Trophoblast cell (in vitro differentiated cells and primary cell): ENCODE results near the gene ZBED5.

Source experiments
- DNase-seq, 2 donors: peaks; one replicate each; pipeline ENCODE4 v3.0.0-alpha.2; 2016
- H2AFZ ChIP-seq: 2 replicates; pipeline ENCODE4 v1.6.1; 2013; ENCODE audit warnings: low read length, moderate library complexity, mild to moderate bottlenecking; ENCODE audit not compliant: insufficient read depth, poor library complexity
- H2AK5ac ChIP-seq: 2 replicates; pipeline ENCODE4 v1.6.1; 2013; ENCODE audit warnings: mild to moderate bottlenecking, low read length
- H2BK120ac ChIP-seq: 2 replicates; pipeline ENCODE4 v1.6.1; 2013; ENCODE audit warnings: low read length, mild to moderate bottlenecking, moderate library complexity; ENCODE audit not compliant: insufficient read depth, poor library complexity
- H2BK12ac ChIP-seq: 2 replicates; pipeline ENCODE4 v1.6.1; 2013; ENCODE audit warnings: mild to moderate bottlenecking, low read length, moderate library complexity
- H2BK5ac ChIP-seq: 2 replicates; pipeline ENCODE4 v1.6.1; 2013; ENCODE audit warnings: low read length, low read depth, moderate library complexity, mild to moderate bottlenecking; ENCODE audit not compliant: poor library complexity
- H3K14ac ChIP-seq: 2 replicates; pipeline ENCODE4 v1.6.1; 2013; ENCODE audit warnings: mild to moderate bottlenecking, low read length
- H3K18ac ChIP-seq: 2 replicates; pipeline ENCODE4 v1.6.1; 2013; ENCODE audit warnings: mild to moderate bottlenecking, low read length
- H3K23ac ChIP-seq: 2 replicates; pipeline ENCODE4 v1.6.1; 2013; ENCODE audit warnings: low read length
- H3K27ac ChIP-seq: 2 replicates; pipeline ENCODE4 v1.5.1; 2013; ENCODE audit warnings: low read depth, mild to moderate bottlenecking, inconsistent platforms, low read length, moderate library complexity
- H3K27me3 ChIP-seq: 2 replicates; pipeline ENCODE4 v1.6.1; 2013; ENCODE audit warnings: inconsistent platforms, mild to moderate bottlenecking, low read length, moderate library complexity; ENCODE audit not compliant: insufficient read depth
- H3K36me3 ChIP-seq, 2 experiments: 1 replicate in 1 of 2; 2 replicates in 1 of 2; pipeline ENCODE4 v1.6.1; 2013; ENCODE audit warnings: low read length in 2 of 2, mild to moderate bottlenecking in 2 of 2, moderate library complexity in 1 of 2; ENCODE audit not compliant: insufficient read depth in 2 of 2, control insufficient read depth in 1 of 2
- H3K4ac ChIP-seq: 2 replicates; pipeline ENCODE4 v1.6.1; 2013; ENCODE audit warnings: low read depth, mild to moderate bottlenecking, low read length, moderate library complexity
- H3K4me1 ChIP-seq, 2 experiments: 1 replicate in 1 of 2; 2 replicates in 1 of 2; pipeline ENCODE4 v1.6.1; 2013; ENCODE audit warnings: low read length in 2 of 2, mild to moderate bottlenecking in 2 of 2, moderate library complexity in 1 of 2; ENCODE audit not compliant: insufficient read depth in 2 of 2, control insufficient read depth in 1 of 2
- H3K4me2 ChIP-seq: 2 replicates; pipeline ENCODE4 v1.6.1; 2013; ENCODE audit warnings: inconsistent platforms, mild to moderate bottlenecking, low read length, moderate library complexity
- H3K4me3 ChIP-seq: 2 replicates; pipeline ENCODE4 v1.5.1; 2013; ENCODE audit warnings: mild to moderate bottlenecking, low read depth, low read length, inconsistent platforms
- H3K79me1 ChIP-seq: one replicate; pipeline ENCODE4 v1.6.1; 2013; ENCODE audit warnings: low read length
- H3K79me2 ChIP-seq: 2 replicates; pipeline ENCODE4 v1.6.1; 2013; ENCODE audit warnings: low read length, mild to moderate bottlenecking; ENCODE audit not compliant: control insufficient read depth, insufficient read depth, poor library complexity
- H3K9ac ChIP-seq: 2 replicates; pipeline ENCODE4 v1.6.1; 2013; ENCODE audit warnings: mild to moderate bottlenecking, low read length
- H3K9me3 ChIP-seq: 2 replicates; pipeline ENCODE4 v1.6.1; 2013; ENCODE audit warnings: low read depth, mild to moderate bottlenecking, control low read depth, inconsistent platforms, low read length; ENCODE audit not compliant: insufficient read depth
- H4K12ac ChIP-seq: 2 replicates; pipeline ENCODE4 v1.6.1; 2013; ENCODE audit warnings: low read depth, mild to moderate bottlenecking, low read length, moderate library complexity
- H4K8ac ChIP-seq: 2 replicates; pipeline ENCODE4 v1.6.1; 2013; ENCODE audit warnings: low read depth, mild to moderate bottlenecking, low read length, moderate library complexity
- H4K91ac ChIP-seq: one replicate; pipeline ENCODE4 v1.6.1; 2013; ENCODE audit warnings: low read depth, mild to moderate bottlenecking, low read length, moderate library complexity
- WGBS: extraction: QIAGEN DNeasy Blood & Tissue Kit; methylation state at CpG from one replicate; pipeline ENCODE4 v1.1.7; 2013; ENCODE audit warnings: missing lambda C conversion rate; ENCODE audit not compliant: insufficient read length, insufficient coverage; ENCODE audit errors: extremely low coverage; 5-methylcytosine and 5-hydroxymethylcytosine counted together

ZBED5 gene

DNA sequence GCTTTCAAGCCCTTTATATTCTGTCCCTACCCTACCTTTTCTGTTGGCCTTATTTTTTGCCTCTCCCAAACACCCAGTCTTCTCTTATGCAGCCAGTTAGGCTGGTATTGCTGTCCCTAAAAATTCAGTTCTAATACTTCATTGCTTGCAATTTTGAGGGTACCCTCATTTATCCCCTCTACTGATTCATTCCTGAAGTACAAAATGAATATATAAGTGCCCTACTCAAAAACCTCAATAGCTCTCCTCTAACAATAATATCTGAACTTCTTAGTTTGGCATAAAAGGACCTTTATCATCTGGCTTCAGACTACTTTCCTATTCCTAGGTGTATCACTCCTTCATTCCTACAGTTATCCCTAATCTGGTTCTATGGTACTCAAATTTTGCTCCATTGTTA lies 43.9 kb downstream of the ZBED5 start:
- H3K9me3 ChIP-seq, result no peaks in the 10 kb centered on the region
- H4K91ac ChIP-seq, result no peak overlapping the region
- no peak overlapping the region for H4K12ac ChIP-seq
- H3K4me3 ChIP-seq, result no peak overlapping the region
- H2BK5ac ChIP-seq, result no peak overlapping the region
- no peak overlapping the region for H3K14ac ChIP-seq
- H2AK5ac ChIP-seq, result no peak overlapping the region
- no peak for DNase-seq
- H3K27me3 ChIP-seq, result no peaks in the 10 kb centered on the region
- H4K8ac ChIP-seq, result no peak overlapping the region
- H3K18ac ChIP-seq, result no peak overlapping the region
- no peaks in the 10 kb centered on the region for H3K36me3 ChIP-seq
- no peak overlapping the region for H2BK12ac ChIP-seq
- no peak overlapping the region for H3K4me2 ChIP-seq
- no peak overlapping the region for H3K27ac ChIP-seq
- H3K4me1 ChIP-seq, result no peaks in the 10 kb centered on the region
- H3K4ac ChIP-seq, result no peak overlapping the region
- H2BK120ac ChIP-seq, result no peak overlapping the region
- no peak overlapping the region for H3K23ac ChIP-seq
- H3K9ac ChIP-seq, result no peak overlapping the region
- peaks cover 5% of the 10 kb centered on the region for H3K79me1 ChIP-seq
- peaks cover 4% of the 10 kb centered on the region for H3K79me2 ChIP-seq
- no peak overlapping the region for H2AFZ ChIP-seq

GRCh38 chr11:10809373-10810160 lies 48.3 kb downstream of the ZBED5 start:
- Histone ChIP-seq H3K4me3 (peak overlapping the region; percentile 72), H2AFZ (peak overlapping the region; percentile 27), H4K12ac (peak overlapping the region; percentile 83), H3K4me1 (peaks cover 0 to 3% of the 10 kb centered on the region in 2 experiments), H3K27me3 (peaks cover 4% of the 10 kb centered on the region), H3K14ac (peak overlapping the region; percentile 90), H2BK5ac (peak overlapping the region; percentile 71), H2BK12ac (no peak overlapping the region), H3K23ac (no peak overlapping the region), H3K4ac (peak overlapping the region; percentile 59), H3K79me2 (peaks cover 22% of the 10 kb centered on the region), H3K4me2 (peak overlapping the region; percentile 67), H3K9me3 (peaks cover 2% of the 10 kb centered on the region), H2BK120ac (peak overlapping the region; percentile 85), H3K79me1 (peaks cover 16% of the 10 kb centered on the region), H3K18ac (peak overlapping the region; percentile 66), H2AK5ac (peak overlapping the region; percentile 51), H4K91ac (peak overlapping the region; percentile 90), H3K36me3 (peaks cover 15 to 20% of the 10 kb centered on the region in 2 experiments), H3K27ac (peak overlapping the region; percentile 93), H4K8ac (peak overlapping the region; percentile 92), H3K9ac (peak overlapping the region; percentile 87)
- WGBS, result no CpG with 5 or more reads among the region's 29 CpGs
- peak; percentile 41 to 66 for DNase-seq

DNA sequence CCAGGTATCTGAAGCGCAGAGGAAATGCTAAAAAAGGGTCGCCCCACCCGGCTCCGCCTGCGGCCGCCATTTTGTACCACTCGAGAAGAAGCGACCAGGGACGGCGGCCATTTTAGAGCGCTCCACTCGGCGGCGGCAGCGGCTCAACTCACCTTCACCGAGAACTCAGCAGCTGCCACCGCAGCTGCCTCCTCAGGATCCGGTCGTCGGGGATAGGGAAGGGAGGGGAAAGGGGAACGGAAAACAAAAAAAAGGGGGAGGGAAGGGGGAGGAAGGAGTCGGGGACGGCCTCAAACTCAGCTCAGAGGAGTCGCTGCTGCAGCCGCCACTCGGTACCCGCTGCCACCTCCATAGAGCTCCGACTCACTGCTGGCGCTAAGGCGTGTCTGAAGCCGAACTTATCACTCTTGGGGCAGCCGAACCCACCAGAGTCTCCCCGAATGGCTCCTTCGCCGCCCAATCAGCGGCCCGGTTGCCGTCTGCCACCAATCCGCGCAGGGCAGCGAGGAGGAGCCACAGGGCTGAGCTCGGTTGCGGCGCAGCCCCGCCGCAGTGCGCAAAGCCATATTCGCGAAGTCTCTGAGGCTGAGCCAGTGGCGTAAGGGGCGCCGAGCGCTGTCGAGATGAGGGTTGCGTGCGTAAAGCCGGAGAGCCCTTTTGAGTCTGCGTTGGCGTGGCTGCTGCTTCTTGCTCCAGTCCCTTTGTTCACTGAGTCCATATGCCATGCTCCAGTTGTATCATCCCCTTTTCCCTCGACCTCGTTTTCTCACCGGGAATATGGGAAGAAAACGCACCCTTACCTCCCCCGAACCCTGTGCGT lies 49.1 kb downstream of the ZBED5 start, which contains the start of gene EIF4G2:
Gene EIF4G2, minus strand, starts transcription at position 374 of the 820 bp plus-strand sequence.
- H2BK5ac ChIP-seq, result peak within 1 kb of the TSS; percentile 84
- H3K36me3 ChIP-seq, result peaks cover 17 to 25% of the 10 kb centered on the region in 2 experiments
- peak within 1 kb of the TSS; percentile 67 for H3K4me2 ChIP-seq
- peak within 1 kb of the TSS; percentile 97 for H2AK5ac ChIP-seq
- H3K79me1 ChIP-seq, result peaks cover 16% of the 10 kb centered on the region
- H2BK120ac ChIP-seq, result peak within 1 kb of the TSS; percentile 89
- H4K91ac ChIP-seq, result peak within 1 kb of the TSS; percentile 100
- H3K4me1 ChIP-seq, result peaks cover 0 to 3% of the 10 kb centered on the region in 2 experiments
- peaks cover 2% of the 10 kb centered on the region for H3K9me3 ChIP-seq
- H3K4ac ChIP-seq, result peak within 1 kb of the TSS; percentile 97
- H2BK12ac ChIP-seq, result peak within 1 kb of the TSS; percentile 67
- H3K14ac ChIP-seq, result peak within 1 kb of the TSS; percentile 99
- peak within 1 kb of the TSS; percentile 93 for H3K27ac ChIP-seq
- H4K8ac ChIP-seq, result peak within 1 kb of the TSS; percentile 95
- H3K4me3 ChIP-seq, result peak within 1 kb of the TSS; percentile 100
- H3K18ac ChIP-seq, result peak within 1 kb of the TSS; percentile 92
- H3K23ac ChIP-seq, result peak within 1 kb of the TSS; percentile 71
- H3K79me2 ChIP-seq, result peaks cover 22% of the 10 kb centered on the region
- peak; percentile 99 for DNase-seq
- WGBS, result no CpG with 5 or more reads among the region's 65 CpGs
- H3K9ac ChIP-seq, result peak within 1 kb of the TSS; percentile 100
- peaks cover 4% of the 10 kb centered on the region for H3K27me3 ChIP-seq
- peak within 1 kb of the TSS; percentile 46 for H2AFZ ChIP-seq
- H4K12ac ChIP-seq, result peak within 1 kb of the TSS; percentile 92

- Histone ChIP-seq H2BK12ac (peak overlapping the region; percentile 67), H3K4me2 (peak overlapping the region; percentile 61), H3K9me3 (peaks cover 2% of the 10 kb centered on the region), H3K79me1 (peaks cover 16% of the 10 kb centered on the region), H2BK120ac (peak overlapping the region; percentile 89), H4K8ac (peak overlapping the region; percentile 95), H3K4me1 (peaks cover 0 to 3% of the 10 kb centered on the region in 2 experiments), H4K12ac (peak overlapping the region; percentile 92), H3K23ac (peak overlapping the region; percentile 71), H3K27me3 (peaks cover 4% of the 10 kb centered on the region), H2AK5ac (peak overlapping the region; percentile 97), H3K18ac (peak overlapping the region; percentile 92), H3K27ac (peak overlapping the region; percentile 91), H4K91ac (peak overlapping the region; percentile 100), H3K9ac (peak overlapping the region; percentile 100), H3K4ac (peak overlapping the region; percentile 97), H3K79me2 (peaks cover 22% of the 10 kb centered on the region), H2AFZ (peak overlapping the region; percentile 46), H2BK5ac (peak overlapping the region; percentile 84), H3K4me3 (peak overlapping the region; percentile 100), H3K14ac (peak overlapping the region; percentile 99), H3K36me3 (peaks cover 17 to 30% of the 10 kb centered on the region in 2 experiments)
- no CpG with 5 or more reads among the region's 36 CpGs for WGBS
- DNase-seq, result no peak
These were observed 49.7 kb downstream of the ZBED5 start for GRCh38 chr11:10808235-10808552.
